GM12801 (cell line): Measurements from ENCODE around the gene KIAA0930.

Experiments
- CTCF ChIP-seq: IDR thresholded peaks from one replicate; pipeline ENCODE4 v1.5.1; 2011; ENCODE audit warnings: control low read depth; ENCODE audit not compliant: insufficient read length; ENCODE audit errors: extremely low read depth

The KIAA0930 gene

GRCh38 chr22:45197606-45198462, 42.9 kb downstream of the KIAA0930 start:
- TF ChIP-seq CTCF, result no peak

- no peak for TF ChIP-seq CTCF
Measured at GRCh38 chr22:45196926-45197605, 43.6 kb downstream of the KIAA0930 start.

- no peak for TF ChIP-seq CTCF
Measured at GRCh38 chr22:45196308-45196707, 44.4 kb downstream of the KIAA0930 start.

GRCh38 chr22:45195616-45196015, 45.1 kb downstream of the KIAA0930 start:
- no peak for TF ChIP-seq CTCF

GRCh38 chr22:45194686-45195085, 46.0 kb downstream of the KIAA0930 start:
- no peak for TF ChIP-seq CTCF

- TF ChIP-seq CTCF, result no peak
Measured at GRCh38 chr22:45192701-45193187, 48.0 kb downstream of the KIAA0930 start.

- TF ChIP-seq CTCF, result no peak
Measured at GRCh38 chr22:45190202-45190872, 50.4 kb downstream of the KIAA0930 start.
